H1 (cell line): Measurements from ENCODE around the gene GCK. TPM values are rescaled to one million over a fixed set of nuclear protein-coding genes. Genes with fewer than 3 reads are reported as not detected.

Experiments used
- CTCF ChIA-PET: fragments of 300-600 bp; sonication (Branson Sonifier 250); formaldehyde crosslinking; loops from one replicate; lab custom pipeline; 2021; ENCODE audit not compliant: partially characterized antibody; lab: Charles Lee
- POLR2A ChIA-PET: fragments of 300-600 bp; sonication (Branson Sonifier 250); formaldehyde crosslinking; loops from one replicate; lab custom pipeline; 2021; ENCODE audit warnings: inconsistent platforms; ENCODE audit not compliant: partially characterized antibody; lab: Charles Lee
- DNase-seq, 2 experiments: peaks; one replicate each; pipeline versions ENCODE4 v3.0.0 to v3.0.0-alpha.2; 2010 to 2022; ENCODE audit warnings: low spot score in 2 of 2, low read depth in 1 of 2, mixed read lengths in 1 of 2
- FAIRE-seq: peaks from 2 replicates; lab custom pipeline; 2011; peaks lifted over from hg19 to GRCh38; lab: Jason Lieb, UNC
- H2AFZ ChIP-seq: 2 replicates; pipeline ENCODE4 v1.8.1; 2012; ENCODE audit warnings: low read length, inconsistent platforms
- H2AK5ac ChIP-seq: 2 replicates; pipeline ENCODE4 v1.6.1; 2013; ENCODE audit warnings: low read depth, low read length
- H2BK120ac ChIP-seq: replicated peaks from 2 replicates; pipeline ENCODE3; 2013; ENCODE audit warnings: low read depth, low read length, inconsistent platforms
- H2BK12ac ChIP-seq: 2 replicates; pipeline ENCODE4 v1.6.1; 2013; ENCODE audit warnings: low read depth, low read length
- H2BK15ac ChIP-seq: 2 replicates; pipeline ENCODE4 v1.6.1; 2013; ENCODE audit warnings: low read length
- H2BK20ac ChIP-seq: 2 replicates; pipeline ENCODE4 v1.6.1; 2013; ENCODE audit warnings: low read length
- H2BK5ac ChIP-seq: 2 replicates; pipeline ENCODE4 v1.6.1; 2013; ENCODE audit warnings: low read depth, low read length
- H3K14ac ChIP-seq: 2 replicates; pipeline ENCODE4 v1.6.1; 2013; ENCODE audit warnings: inconsistent platforms; ENCODE audit not compliant: insufficient read length
- H3K18ac ChIP-seq: 2 replicates; pipeline ENCODE4 v1.6.1; 2013; ENCODE audit warnings: low read length; ENCODE audit errors: extremely low read depth
- H3K23ac ChIP-seq: 2 replicates; pipeline ENCODE4 v1.6.1; 2013; ENCODE audit warnings: inconsistent platforms; ENCODE audit not compliant: insufficient read length
- H3K23me2 ChIP-seq: 2 replicates; pipeline ENCODE4 v1.6.1; 2013; ENCODE audit warnings: low read depth, low read length
- H3K27ac ChIP-seq: 2 replicates; pipeline ENCODE4 v1.6.1; 2011; ENCODE audit warnings: low read depth, low read length, inconsistent platforms
- H3K27me3 ChIP-seq, 4 experiments: replicated peaks in 1 of 4; 1 replicate in 1 of 4; 2 replicates in 3 of 4; pipeline versions ENCODE4 v1.6.1 to v1.8.1; 2011 to 2013; ENCODE audit warnings: low read length in 3 of 4, mild to moderate bottlenecking in 3 of 4, inconsistent platforms in 2 of 4, mixed read lengths in 2 of 4, moderate library complexity in 1 of 4; ENCODE audit not compliant: control insufficient read depth in 3 of 4, insufficient read depth in 3 of 4; ENCODE audit errors: extremely low read depth in 1 of 4
- H3K36me3 ChIP-seq, 4 experiments: 2 replicates each; pipeline versions ENCODE4 v1.6.1 to v1.8.1; 2011 to 2013; ENCODE audit warnings: mild to moderate bottlenecking in 4 of 4, low read length in 3 of 4, moderate library complexity in 2 of 4, control low read depth in 1 of 4, inconsistent platforms in 1 of 4; ENCODE audit not compliant: insufficient read depth in 4 of 4, control insufficient read depth in 2 of 4
- H3K4ac ChIP-seq: replicated peaks from 2 replicates; pipeline ENCODE3; 2013; ENCODE audit warnings: low read length, low read depth, mixed read lengths, inconsistent platforms; ENCODE audit not compliant: insufficient read length
- H3K4me1 ChIP-seq, 4 experiments: replicated peaks in 1 of 4; 1 replicate in 1 of 4; 2 replicates in 3 of 4; pipeline versions ENCODE4 v1.6.1 to v1.8.1; 2011 to 2013; ENCODE audit warnings: low read length in 3 of 4, inconsistent platforms in 2 of 4, mixed read lengths in 1 of 4; ENCODE audit not compliant: insufficient read depth in 4 of 4, control insufficient read depth in 3 of 4
- H3K4me2 ChIP-seq, 2 experiments: 2 replicates each; pipeline versions ENCODE4 v1.6.1 to v1.8.1; 2011 to 2013; ENCODE audit warnings: low read depth in 2 of 2, low read length in 2 of 2, control low read depth in 1 of 2, inconsistent platforms in 1 of 2, mild to moderate bottlenecking in 1 of 2; ENCODE audit not compliant: insufficient read depth in 1 of 2
- H3K4me3 ChIP-seq, 4 experiments: fragments of 200-600, 300-600 bp in 1 of 4; sonication (generic), shearing (Covaris generic), sonication (Bioruptor Twin) in 1 of 4; 2 replicates each; pipeline versions ENCODE4 v1.5.1 to v1.8.1; 2011 to 2016; ENCODE audit warnings: low read length in 4 of 4, low read depth in 3 of 4, control low read depth in 2 of 4, inconsistent platforms in 2 of 4, mild to moderate bottlenecking in 2 of 4, mixed read lengths in 1 of 4, moderate library complexity in 1 of 4; ENCODE audit not compliant: insufficient read depth in 2 of 4; ENCODE audit errors: extremely low read depth in 1 of 4
- H3K56ac ChIP-seq: replicated peaks from 2 replicates; pipeline ENCODE3; 2013; ENCODE audit warnings: low read depth, mild to moderate bottlenecking, mixed read lengths, low read length, inconsistent platforms; ENCODE audit not compliant: insufficient read length
- H3K79me1 ChIP-seq: 2 replicates; pipeline ENCODE4 v1.6.1; 2013; ENCODE audit warnings: low read depth, low read length, control low read depth
- H3K79me2 ChIP-seq, 2 experiments: 2 replicates each; pipeline versions ENCODE4 v1.6.1 to v1.8.1; 2012 to 2013; ENCODE audit warnings: low read length in 2 of 2, mild to moderate bottlenecking in 2 of 2, inconsistent platforms in 1 of 2; ENCODE audit not compliant: insufficient read depth in 2 of 2, control insufficient read depth in 1 of 2
- H3K9ac ChIP-seq, 4 experiments: replicated peaks in 1 of 4; 1 replicate in 1 of 4; 2 replicates in 3 of 4; pipeline versions ENCODE4 v1.6.1 to v1.8.1; 2011 to 2013; ENCODE audit warnings: low read depth in 3 of 4, low read length in 3 of 4, control low read depth in 2 of 4, mild to moderate bottlenecking in 2 of 4, moderate library complexity in 2 of 4, inconsistent platforms in 1 of 4; ENCODE audit errors: extremely low read depth in 1 of 4
- H3K9me3 ChIP-seq, 2 experiments: 2 replicates each; pipeline versions ENCODE4 v1.6.1 to v1.8.1; 2012 to 2013; ENCODE audit warnings: mild to moderate bottlenecking in 2 of 2, moderate library complexity in 2 of 2, control low read depth in 1 of 2, inconsistent platforms in 1 of 2, low read depth in 1 of 2, low read length in 1 of 2, mixed read lengths in 1 of 2; ENCODE audit not compliant: insufficient read depth in 2 of 2
- H4K20me1 ChIP-seq, 2 experiments: replicated peaks in 1 of 2; 2 replicates each; pipeline versions ENCODE3 to v1.8.1; 2011 to 2013; ENCODE audit warnings: inconsistent platforms in 2 of 2, low read length in 2 of 2, mild to moderate bottlenecking in 1 of 2; ENCODE audit not compliant: insufficient read depth in 2 of 2, control insufficient read depth in 1 of 2
- H4K5ac ChIP-seq: 2 replicates; pipeline ENCODE4 v1.6.1; 2013; ENCODE audit warnings: low read length, low read depth, mixed read lengths, inconsistent platforms; ENCODE audit not compliant: insufficient read length
- H4K8ac ChIP-seq: 2 replicates; pipeline ENCODE4 v1.8.0; 2013; ENCODE audit warnings: mild to moderate bottlenecking, moderate library complexity, low read length, inconsistent platforms; ENCODE audit not compliant: insufficient read depth; ENCODE audit errors: extremely low read depth
- H4K91ac ChIP-seq: replicated peaks from 2 replicates; pipeline ENCODE3; 2013; ENCODE audit warnings: low read length, mixed read lengths, inconsistent platforms; ENCODE audit not compliant: insufficient read length
- RBBP5 ChIP-seq: IDR thresholded peaks from 2 replicates; pipeline ENCODE4 v1.7.1; 2012; ENCODE audit warnings: low read depth, mild to moderate bottlenecking, inconsistent platforms, low read length, moderate library complexity, borderline replicate concordance
- YY1 ChIP-seq: IDR thresholded peaks from 2 replicates; pipeline ENCODE4 v1.6.1; 2011; ENCODE audit warnings: low read depth, mild to moderate bottlenecking, low read length
- WGBS, 2 experiments: shearing (Covaris generic) in 1 of 2; methylation state at CpG; one replicate each; pipeline versions ENCODE4 v1.1.6 to v1.1.7; 2013 to 2015; ENCODE audit warnings: low lambda C conversion rate in 2 of 2, mixed read lengths in 2 of 2, inconsistent platforms in 1 of 2, low coverage in 1 of 2, missing lambda C conversion rate in 1 of 2; ENCODE audit not compliant: insufficient replicate concordance in 2 of 2, insufficient coverage in 1 of 2, insufficient read length in 1 of 2; ENCODE audit errors: extremely low coverage in 1 of 2, missing lambda C conversion rate in 1 of 2; 5-methylcytosine and 5-hydroxymethylcytosine counted together
- polyA plus RNA-seq, 7 experiments: library from polyadenylated mRNA; depleted of rRNA in 3 of 7; stranded (reverse) in 5 of 7; unstranded in 2 of 7; fragments of >200 nt in 5 of 7; fragments of 200-250 nt in 2 of 7; gene quantifications; 1 replicate in 5 of 7; 2 replicates in 1 of 7; 4 replicates in 1 of 7; pipeline versions ENCODE4 v1.2.1 to v1.2.3, GENCODE V29; 2011 to 2013; ENCODE audit warnings: missing spikeins in 2 of 7, mixed read lengths in 2 of 7
- total RNA-seq: library from RNA; stranded (reverse); fragmentation: NEBNext Ultra II Directional; extraction: Animal tissue kit (Norgen Biotek cat#: 25700); gene quantifications from 2 replicates; pipeline ENCODE4 v1.2.1, GENCODE V29; 2021

Gene GCK
- total and polyA plus RNA-seq, 2 of the 8 experiments (the other 6 are each of a cell fraction or from before 2014, with no cell fraction given) = 2.4 to 4.9 TPM

- CTCF ChIA-PET = interaction anchor here (0.7 to 4.2 kb wide), 12 partner anchors 21 to 125 kb away, joined by 3 to 45 read pairs (median 5); partner anchors contain the start of gene POLD2
- DNase-seq = no peak
- no peak for TF ChIP-seq RBBP5
- TF ChIP-seq YY1 = 0 out of 2 replicates have a peak, but pooled peaks have one; percentile 27
- TF ChIP-seq, all 59 proteins: peak for 1
- Histone ChIP-seq H2BK12ac (no peak overlapping the region), H3K27ac (no peak overlapping the region), H3K4me2 (no peak overlapping the region), H4K8ac (no peak overlapping the region), H3K36me3 (no peaks in the 10 kb centered on the region), H2BK120ac (no peak overlapping the region), H3K4me1 (peaks cover 0 to 2% (median 0%) of the 10 kb centered on the region in 4 experiments; a peak in 1 of 7 replicates), H4K20me1 (peaks cover 0 to 2% of the 10 kb centered on the region in 2 experiments), H2AFZ (no peak overlapping the region), H3K56ac (no peak overlapping the region), H2AK5ac (no peak overlapping the region), H3K14ac (no peak overlapping the region), H3K4me3 (no peak overlapping the region), H4K91ac (no peak overlapping the region), H2BK5ac (no peak overlapping the region), H3K23me2 (0 out of 2 replicates have a peak, but pooled peaks cover 4% of the 10 kb centered on the region), H3K27me3 (peaks cover 0 to 3% (median under 1%) of the 10 kb centered on the region in 4 experiments; a peak in 2 of 7 replicates), H2BK15ac (no peak overlapping the region), H3K23ac (no peak overlapping the region), H3K79me2 (peaks cover 6 to 12% of the 10 kb centered on the region in 2 experiments; a peak in 3 of 4 replicates), H3K79me1 (no peaks in the 10 kb centered on the region; the same call in none of the 2 replicates), H4K5ac (no peak overlapping the region), H3K4ac (no peak overlapping the region), H3K9me3 (no peaks in the 10 kb centered on the region), H3K18ac (no peak overlapping the region), H3K9ac (no peak overlapping the region), H2BK20ac (no peak overlapping the region)
- POLR2A ChIA-PET = interaction anchor here (0.9 kb wide), 1 partner anchor 21 kb away, joined by 3 read pairs; no protein-coding TSS in a partner anchor
- 85 to 100% methylated on average over 2 to 7 of the region's 7 CpGs for WGBS, 2 experiments
- FAIRE-seq = no peak
Measured at GRCh38 chr7:44197474-44197873, 8.2 kb upstream of the GCK start.
